ENCODE data around the gene LRRC74B.
"Not testable (repeated sequence)": the region's sequence is repeated elsewhere in the genome, so short reads cannot be mapped to it uniquely, and the experiment has no call there.

Gene LRRC74B

DNA sequence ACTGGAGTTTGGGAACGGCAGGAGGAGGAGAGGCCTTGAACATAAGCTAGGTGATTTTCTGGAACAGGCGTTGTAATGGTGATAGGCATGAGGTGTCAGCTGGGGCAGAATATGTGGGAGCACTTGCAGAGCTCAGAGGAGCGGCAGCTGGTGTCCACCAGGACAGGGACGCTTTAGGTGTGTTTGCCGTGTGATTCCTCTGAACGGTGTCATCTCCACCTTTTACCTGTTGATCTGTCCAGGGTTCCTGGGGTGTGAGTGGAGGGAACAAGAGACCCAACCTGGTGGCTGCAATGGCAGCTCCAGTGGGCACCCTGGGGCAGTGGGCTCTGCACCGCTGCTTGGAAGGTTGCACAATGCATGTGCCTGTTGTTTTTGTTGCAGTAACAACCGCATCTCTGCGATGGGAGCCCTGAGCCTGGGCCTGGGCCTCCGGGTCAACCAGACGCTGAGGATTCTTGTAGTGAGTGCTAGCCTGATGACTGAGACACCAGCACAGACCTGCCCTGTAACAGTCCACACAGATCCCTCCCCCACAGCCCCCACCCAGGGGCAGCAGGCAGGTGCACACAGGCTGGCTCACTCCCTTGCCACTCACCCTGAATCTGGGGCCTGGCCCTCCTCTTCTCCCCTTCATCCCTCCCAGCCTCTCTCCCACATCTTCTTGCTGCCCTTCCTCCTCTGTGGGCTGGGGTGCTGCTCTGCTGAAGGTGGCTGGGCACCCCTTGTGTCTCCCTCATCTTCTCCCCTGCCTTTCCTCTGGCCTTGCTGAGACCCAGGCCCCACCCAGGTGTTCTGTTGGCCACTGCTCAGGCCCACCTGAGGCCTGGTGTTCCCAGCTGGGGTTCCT lies 9.2 kb downstream of the LRRC74B start:
- DNase-seq (ENCODE audit: low read depth), result no peak

- DNase-seq (ENCODE audit: low read depth), result no peak
Observed at GRCh38 chr22:21055564-21055834, 9.8 kb downstream of the LRRC74B start.

DNA sequence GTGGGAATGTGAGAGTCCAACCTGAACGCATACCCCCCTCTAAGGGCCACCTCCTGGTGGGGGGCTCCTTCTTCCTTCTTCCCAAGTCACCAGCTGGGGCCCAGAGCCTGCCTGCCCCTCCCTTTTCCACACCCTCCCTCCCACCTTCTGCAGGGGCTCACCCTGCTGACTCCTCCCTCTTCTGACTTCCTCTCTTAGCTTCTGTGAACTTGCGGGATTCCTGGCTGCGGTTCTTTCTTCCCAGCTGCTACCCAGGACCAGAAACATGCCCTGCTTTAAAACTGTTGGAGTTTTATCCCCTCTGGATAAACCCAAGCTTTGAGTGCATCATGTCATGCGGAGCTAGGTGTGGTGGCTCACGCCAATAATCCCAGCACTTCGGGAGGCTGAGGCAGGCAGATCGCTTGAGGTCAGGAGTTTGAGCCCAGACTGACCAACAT lies 10.2 kb downstream of the LRRC74B start:
- no peak for DNase-seq (ENCODE audit: low read depth)

- DNase-seq (ENCODE audit: low read depth), result not testable (repeated sequence)
Observed at GRCh38 chr22:21060363-21060762, 14.6 kb downstream of the LRRC74B start.

DNA sequence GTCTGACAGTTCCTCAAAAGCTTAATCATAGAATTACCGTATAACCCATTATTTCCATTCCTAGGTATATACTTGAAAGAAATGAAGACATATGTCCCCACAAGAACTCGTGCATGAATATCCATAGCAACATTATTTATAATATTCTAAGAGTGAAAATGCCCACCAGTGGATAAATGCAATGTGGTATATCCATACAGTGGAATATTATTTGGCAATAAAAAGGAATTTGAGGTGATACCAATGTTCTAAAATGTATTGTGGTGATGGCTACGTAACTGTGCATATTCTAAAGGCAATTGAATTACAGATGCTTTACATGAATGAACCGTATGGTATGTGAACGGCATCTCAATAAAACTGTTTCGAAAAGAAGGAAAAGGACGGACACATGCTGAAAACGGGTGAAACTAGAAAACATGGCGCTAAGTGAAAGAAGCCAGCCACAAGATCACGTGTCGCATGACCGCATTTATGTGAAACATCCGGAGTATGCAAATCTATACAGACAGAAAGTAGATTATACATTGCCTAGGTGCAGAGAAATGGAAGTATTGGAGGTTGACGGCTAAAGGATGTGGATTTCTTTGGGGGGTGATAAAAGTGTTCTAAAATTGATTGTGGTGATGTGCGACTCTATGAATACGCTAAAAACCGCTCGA lies 16.0 kb downstream of the LRRC74B start:
- DNase-seq (ENCODE audit: low read depth), result not testable (repeated sequence)

DNA sequence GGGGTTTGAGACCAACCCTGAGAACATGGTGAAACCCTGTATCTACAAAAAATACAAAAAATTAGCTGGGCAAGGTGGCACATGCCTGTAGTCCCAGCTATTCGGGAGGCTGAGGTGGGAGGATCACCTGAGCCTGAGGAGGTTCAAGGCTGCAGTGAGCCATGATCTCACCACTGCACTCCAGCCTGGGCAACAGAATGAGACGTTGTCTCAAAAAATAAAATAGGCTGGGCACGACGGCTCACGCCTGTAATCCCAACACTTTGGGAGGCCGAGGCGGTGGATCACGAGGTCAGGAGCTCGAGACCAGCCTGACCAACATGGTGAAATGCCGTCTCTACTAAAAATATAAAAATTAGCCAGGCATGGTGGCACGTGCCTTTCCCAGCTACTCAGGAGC lies 18.7 kb downstream of the LRRC74B start:
- not testable (repeated sequence) for DNase-seq (ENCODE audit: low read depth)

DNA sequence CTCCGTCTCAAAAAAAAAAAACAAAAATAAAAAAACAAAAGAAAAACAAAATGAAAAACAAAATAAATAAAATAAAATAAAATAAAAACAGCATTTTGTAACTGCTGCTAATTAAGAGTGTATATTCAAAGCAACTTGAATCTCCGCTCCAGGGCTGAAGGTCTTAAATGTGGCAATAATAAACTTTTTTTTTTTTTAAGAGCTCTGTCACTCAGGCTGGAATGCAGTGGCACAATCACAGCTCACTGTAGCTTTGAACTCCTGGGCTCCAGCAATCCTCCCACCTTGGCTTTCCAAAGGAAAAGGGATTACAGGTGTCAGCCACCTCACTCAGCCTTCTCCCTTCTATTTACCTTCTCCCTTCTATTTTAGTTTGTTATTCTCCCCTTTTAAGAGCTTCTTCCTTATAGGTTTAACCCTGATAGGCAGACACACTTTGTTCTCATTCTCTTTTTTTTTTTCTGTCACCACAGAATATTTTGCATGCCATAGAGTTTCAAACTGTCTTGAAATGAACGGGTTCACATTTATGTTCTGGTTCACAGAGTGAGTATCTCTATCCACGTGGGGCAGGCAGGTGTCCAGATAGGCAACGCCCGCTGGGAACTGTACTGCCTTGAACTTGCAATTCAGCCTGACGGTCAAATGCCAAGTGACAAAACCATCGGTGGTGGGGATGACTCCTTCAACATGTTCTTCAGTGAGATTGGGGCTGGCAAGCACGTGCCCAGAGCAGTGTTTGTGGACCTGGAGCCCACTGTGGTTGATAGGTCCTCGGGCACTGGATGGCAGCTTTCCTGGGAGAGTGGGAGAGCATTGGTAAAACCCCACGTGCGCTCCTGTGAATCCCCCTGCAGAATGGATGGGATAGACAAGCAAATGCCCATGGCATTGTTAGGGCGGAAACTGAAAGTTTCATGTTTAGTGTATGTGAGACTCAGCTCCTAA lies 19.4 kb downstream of the LRRC74B start:
- no peak for DNase-seq (ENCODE audit: low read depth)

DNA sequence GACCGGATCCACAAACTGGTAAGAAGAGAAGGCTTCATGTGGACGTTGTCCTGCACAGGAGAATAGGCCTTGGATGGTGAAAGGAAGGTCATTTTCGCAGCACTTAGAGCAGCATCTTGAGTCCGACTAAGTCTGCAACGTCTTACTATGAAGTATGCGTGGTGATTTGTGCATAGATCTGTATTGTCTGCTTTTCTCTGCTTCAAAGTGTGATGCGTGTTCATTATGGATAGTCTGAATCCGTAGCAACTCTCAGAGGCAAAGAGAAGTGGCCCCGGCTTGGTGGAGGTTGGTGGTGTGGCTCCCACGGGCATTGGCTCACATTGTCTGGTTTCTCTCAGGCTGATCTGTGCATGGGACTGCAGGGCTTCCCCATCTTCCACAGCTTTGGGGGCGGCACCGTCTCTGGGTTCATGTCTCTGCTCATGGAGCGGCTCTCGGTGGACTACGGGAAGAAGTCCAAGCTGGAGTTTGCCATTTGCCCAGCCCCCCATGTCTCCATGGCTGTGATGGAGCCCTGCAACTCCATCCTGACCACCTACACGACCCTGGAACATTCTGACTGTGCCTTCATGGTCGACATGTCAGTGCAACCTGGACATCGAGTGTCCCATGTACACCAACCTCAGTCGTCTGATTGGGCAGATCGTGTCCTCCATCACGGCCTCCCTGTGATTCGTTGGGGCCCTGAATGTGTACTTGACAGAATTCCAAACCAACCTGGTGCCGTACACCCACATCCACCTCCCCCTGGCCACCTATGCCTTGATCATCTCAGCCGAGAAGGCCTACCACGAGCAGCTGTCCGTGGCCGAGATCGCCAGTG lies 21.5 kb downstream of the LRRC74B start:
- DNase-seq (ENCODE audit: low read depth), result no peak

DNA sequence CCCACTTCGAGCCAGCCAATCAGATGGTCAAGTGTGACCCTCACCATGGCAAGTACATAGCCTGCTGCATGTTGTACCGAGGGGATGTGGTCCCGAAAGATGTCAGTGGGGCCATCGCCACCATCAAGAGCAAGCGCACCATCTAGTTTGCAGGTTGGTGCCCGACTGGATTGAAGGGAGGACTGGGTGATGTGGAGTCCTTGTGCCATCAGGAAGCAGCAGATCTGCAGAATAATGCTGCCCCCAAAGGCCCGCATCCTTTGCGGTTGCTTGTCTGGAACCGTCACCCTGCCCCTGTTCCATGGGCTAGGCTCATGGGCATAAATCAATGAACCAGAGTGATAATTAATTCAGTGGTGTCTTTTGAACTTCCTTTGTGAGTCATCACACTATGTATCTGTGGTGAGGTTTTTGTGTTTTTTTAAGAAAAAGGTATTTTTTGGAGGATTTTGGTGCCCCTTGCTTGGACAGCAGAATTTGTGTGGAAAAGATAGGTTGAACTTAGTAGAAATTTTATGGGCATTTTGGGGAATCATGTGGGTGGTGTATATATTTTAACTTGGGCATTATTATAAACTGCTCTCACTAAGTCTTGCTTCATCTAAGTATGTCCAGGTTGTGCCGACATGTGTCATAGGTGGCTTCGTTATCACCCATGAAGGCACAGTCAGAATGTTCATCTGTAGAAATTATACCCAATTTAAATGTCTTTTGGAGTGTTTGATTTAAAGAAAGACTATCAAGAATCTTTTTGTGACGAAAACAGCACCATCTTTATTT lies 22.3 kb downstream of the LRRC74B start:
- no peak for DNase-seq (ENCODE audit: low read depth)

GRCh38 chr22:21068681-21069276 lies 23.0 kb downstream of the LRRC74B start:
- no peak for DNase-seq (ENCODE audit: low read depth)

DNA sequence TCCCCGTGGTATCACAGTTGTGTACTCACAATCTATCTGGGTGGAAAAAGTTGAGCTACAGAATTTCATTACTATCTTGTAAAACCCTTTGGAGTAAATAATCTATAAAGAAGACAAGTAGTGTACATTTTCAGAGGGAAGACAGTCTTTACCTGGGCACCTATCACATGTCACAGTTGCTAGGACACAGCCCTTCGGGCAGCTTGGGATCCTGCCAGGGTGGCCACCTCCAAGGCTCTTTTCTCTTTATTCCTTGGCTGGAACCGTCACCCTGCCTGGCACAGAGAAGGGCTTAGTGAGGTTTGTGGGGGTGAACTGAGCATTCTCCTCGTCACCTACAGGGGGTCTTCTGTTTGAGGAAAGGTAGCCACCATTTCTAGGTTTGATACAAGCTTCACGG lies 23.6 kb downstream of the LRRC74B start:
- no peak for DNase-seq (ENCODE audit: low read depth)

DNA sequence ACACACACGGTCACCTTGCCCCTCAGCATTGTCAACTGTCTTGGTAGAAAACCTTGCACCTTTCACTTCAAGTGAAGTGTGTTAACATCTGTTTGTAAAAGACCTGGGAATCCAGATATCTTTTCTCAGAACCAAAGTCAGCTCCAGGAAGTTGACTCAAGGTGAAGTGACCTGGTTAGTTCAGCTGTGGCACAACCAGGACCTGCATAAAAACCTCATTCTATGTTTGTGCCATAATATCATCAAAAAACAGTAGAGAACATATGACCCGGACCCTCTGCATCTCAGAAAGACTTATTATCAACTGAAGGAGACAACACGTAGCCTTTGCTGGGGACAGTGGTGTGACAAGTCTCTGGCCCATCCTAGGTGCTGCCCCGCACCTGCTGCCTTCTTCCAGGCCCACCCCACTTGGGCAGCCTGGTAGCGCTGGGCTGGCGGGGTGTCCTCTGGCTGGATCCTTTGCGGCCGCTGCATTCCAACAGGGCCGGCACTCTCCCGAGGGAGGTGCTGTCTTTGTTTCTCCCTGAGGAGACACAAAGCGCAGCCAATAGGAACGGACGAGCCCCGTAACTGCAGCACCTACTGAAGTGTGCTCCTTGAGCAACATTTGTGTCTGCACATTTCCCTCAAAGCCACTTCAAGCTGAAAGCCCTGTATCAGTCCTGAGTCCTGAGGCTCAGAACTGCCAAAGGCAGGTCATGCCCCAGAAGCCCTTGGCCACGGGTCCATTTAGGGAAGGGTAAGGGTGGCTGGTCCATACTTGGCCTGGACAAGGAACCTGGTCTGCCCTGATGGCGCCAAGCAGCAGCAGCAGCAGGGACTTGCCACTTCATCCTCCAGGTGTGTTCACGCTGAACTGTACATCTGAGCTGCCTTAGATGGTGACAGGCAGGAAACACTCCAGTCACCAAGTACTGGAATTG lies 25.2 kb downstream of the LRRC74B start:
- no peak for DNase-seq (ENCODE audit: low read depth)

GRCh38 chr22:21071796-21072195 lies 26.1 kb downstream of the LRRC74B start:
- not testable (repeated sequence) for DNase-seq (ENCODE audit: low read depth)

- no peak for DNase-seq (ENCODE audit: low read depth)
Observed at GRCh38 chr22:21073023-21073422, 27.3 kb downstream of the LRRC74B start.

DNA sequence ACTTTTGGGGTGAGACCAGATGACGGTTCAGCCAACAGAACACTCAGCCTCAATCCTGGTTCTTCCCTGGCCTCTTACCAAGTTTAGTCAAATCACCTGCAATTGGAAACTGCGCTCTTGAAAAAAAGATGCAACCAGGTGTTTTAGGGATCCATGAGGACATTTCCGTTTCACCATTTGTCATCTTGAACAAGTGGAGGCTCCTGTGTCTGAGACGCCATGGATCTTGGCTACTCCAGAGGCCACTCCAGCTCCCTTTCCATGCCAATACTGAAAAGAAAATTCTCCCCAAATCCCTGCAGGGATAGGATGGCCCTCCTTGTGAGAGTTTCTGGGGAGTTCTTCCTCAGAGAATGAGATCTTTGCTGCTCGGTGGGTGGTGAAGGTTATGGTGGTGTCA lies 27.7 kb downstream of the LRRC74B start:
- no peak for DNase-seq (ENCODE audit: low read depth)

DNA sequence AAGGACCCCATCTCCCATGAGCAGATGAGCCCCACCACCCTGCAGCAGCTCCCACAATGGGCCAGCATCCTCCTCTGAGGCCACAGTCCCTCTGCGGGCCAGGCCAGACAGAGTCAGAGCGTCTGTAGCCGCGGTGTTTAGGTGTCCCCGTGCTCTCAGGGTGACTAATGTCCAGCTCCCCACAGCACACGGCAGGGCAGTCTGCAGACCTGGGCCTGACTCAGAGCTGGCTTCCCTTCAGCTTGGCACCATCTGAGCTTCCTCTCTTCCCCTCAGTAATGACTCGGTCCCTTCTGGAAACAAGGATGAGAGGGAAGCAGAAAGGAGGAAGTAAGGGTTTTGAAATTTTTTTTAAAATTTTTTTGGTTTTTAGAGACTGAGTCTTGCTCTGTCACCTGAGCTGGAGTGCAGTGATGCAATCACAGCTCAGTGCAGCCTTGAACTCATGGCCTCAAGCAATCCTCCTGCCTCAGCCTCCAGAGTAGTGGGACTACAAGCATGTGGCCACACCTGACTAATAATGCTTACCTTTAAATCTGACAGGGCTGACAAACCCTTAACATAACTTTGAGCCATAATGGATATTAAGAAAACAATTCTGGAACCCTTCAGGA lies 28.5 kb downstream of the LRRC74B start:
- DNase-seq (ENCODE audit: low read depth), result no peak

GRCh38 chr22:21075516-21076138 lies 29.9 kb downstream of the LRRC74B start:
- DNase-seq (ENCODE audit: low read depth), result no peak

GRCh38 chr22:21076912-21077625 lies 31.3 kb downstream of the LRRC74B start:
- DNase-seq (ENCODE audit: low read depth), result no peak

Measured in activated T-cell treated with anti-CD3 and anti-CD28 coated beads for 24 hours (primary cell).